ENCODE data around the gene HEPHL1.
A peak's percentile ranks its signal among the peaks of the same experiment; 100 is the strongest.
"Not testable (repeated sequence)": the region's sequence is repeated elsewhere in the genome, so short reads cannot be mapped to it uniquely, and the experiment has no call there.

HEPHL1 gene

GRCh38 chr11:94150056-94150455 lies 128.9 kb downstream of the HEPHL1 start:
- DNase-seq (ENCODE audit: low read depth): no peak

- peak; percentile 17 for DNase-seq (ENCODE audit: low read depth)
Measured at GRCh38 chr11:94150704-94151685, 129.8 kb downstream of the HEPHL1 start.

GRCh38 chr11:94151903-94152677 lies 130.9 kb downstream of the HEPHL1 start:
- DNase-seq (ENCODE audit: low read depth): peak; percentile 71

GRCh38 chr11:94152678-94153065 lies 131.5 kb downstream of the HEPHL1 start:
- DNase-seq (ENCODE audit: low read depth): no peak

- DNase-seq (ENCODE audit: low read depth): no peak
Measured at GRCh38 chr11:94153320-94153719, 132.2 kb downstream of the HEPHL1 start.

GRCh38 chr11:94154095-94154856 lies 133.1 kb downstream of the HEPHL1 start:
- DNase-seq (ENCODE audit: low read depth): no peak

- DNase-seq (ENCODE audit: low read depth): not testable (repeated sequence)
Measured at GRCh38 chr11:94157339-94157738, 136.2 kb downstream of the HEPHL1 start.

All from fibroblast of gingiva (primary cell).